ENCODE data around the gene FBXO47. TPM values are rescaled to one million over a fixed set of nuclear protein-coding genes. Genes with fewer than 3 reads are reported as not detected.
A peak's percentile ranks its signal among the peaks of the same experiment; 100 is the strongest.

The FBXO47 gene
- total and polyA plus RNA-seq, 9 donors, result not detected

DNA sequence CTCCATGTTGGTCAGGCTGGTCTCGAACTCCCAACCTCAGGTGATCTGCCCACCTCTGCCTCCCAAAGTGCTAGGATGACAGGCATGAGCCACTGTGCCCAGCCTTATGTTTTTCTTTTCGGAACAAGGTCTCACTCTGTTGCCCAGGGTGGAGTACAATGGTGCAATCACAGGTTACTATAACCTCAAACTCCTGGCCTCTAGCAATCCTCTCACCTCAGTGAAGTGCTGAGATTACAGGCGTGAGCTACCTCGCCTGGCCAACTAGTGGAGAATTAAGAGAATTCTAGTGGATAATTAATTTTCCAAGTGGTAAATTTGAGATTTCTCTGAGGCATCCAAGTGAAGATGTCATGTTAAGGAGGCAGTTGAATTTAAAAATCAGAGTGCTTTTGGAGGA is 2.9 kb upstream of the FBXO47 start:
- Histone ChIP-seq H3K27me3 (no peaks in the 10 kb centered on the region), H3K36me3 (no peaks in the 10 kb centered on the region), H3K4me1 (ENCODE audit: insufficient read depth) (no peaks in the 10 kb centered on the region), H3K4me3 (no peak overlapping the region), H3K9me3 (no peaks in the 10 kb centered on the region), H3K27ac (no peak overlapping the region)
- intact Hi-C loops (cut with DNase I), result loop anchor here in 1 of 4 donors (10.0 kb wide), 1 partner anchor 205 kb away; no protein-coding TSS in a partner anchor
- 82 to 92% (median 83%) methylated on average over 4 of the region's 4 CpGs for WGBS, 3 donors
- DNase-seq, result no peak
- TF ChIP-seq EP300 (IDR thresholded peaks at IDR 0.05) (no peak), POLR2A (IDR thresholded peaks at IDR 0.05) (no peak)
- TF ChIP-seq, protein P1, sequence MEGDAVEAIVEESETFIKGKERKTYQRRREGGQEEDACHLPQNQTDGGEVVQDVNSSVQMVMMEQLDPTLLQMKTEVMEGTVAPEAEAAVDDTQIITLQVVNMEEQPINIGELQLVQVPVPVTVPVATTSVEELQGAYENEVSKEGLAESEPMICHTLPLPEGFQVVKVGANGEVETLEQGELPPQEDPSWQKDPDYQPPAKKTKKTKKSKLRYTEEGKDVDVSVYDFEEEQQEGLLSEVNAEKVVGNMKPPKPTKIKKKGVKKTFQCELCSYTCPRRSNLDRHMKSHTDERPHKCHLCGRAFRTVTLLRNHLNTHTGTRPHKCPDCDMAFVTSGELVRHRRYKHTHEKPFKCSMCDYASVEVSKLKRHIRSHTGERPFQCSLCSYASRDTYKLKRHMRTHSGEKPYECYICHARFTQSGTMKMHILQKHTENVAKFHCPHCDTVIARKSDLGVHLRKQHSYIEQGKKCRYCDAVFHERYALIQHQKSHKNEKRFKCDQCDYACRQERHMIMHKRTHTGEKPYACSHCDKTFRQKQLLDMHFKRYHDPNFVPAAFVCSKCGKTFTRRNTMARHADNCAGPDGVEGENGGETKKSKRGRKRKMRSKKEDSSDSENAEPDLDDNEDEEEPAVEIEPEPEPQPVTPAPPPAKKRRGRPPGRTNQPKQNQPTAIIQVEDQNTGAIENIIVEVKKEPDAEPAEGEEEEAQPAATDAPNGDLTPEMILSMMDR (IDR thresholded peaks at IDR 0.05), result no peak

DNA sequence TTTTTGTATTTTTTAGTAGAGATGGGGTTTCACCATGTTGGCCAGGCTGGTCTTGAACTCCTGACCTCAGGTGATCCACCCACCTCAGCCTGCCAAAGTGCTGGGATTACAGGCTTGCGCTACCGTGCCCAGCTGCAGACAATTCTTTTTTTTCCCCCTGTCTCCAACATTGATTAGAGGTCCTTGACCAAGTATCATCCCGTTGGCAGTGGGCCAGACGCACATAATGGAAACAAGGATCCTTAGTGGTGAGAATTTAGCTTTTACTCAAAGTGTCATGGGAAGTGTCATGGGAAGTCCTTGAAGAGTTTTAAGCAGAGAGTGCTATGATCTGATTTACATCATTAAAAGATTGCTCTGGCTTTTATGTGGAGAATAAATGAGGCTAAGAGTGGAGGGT is 2.1 kb upstream of the FBXO47 start:
- intact Hi-C loops (cut with DNase I), result loop anchor here in 1 of 4 donors (10.0 kb wide), 1 partner anchor 276 kb away; no protein-coding TSS in a partner anchor

GRCh38 chr17:38961413-38961812 is 5.8 kb downstream of the FBXO47 start:
- 74 to 85% (median 77%) methylated on average over 4 of the region's 4 CpGs for WGBS, 3 donors

More for the DNA sequence above, 2.1 kb upstream of the FBXO47 start:
- Histone ChIP-seq H3K4me3 (no peak overlapping the region), H3K27me3 (no peaks in the 10 kb centered on the region), H3K27ac (no peak overlapping the region), H3K9me3 (no peaks in the 10 kb centered on the region), H3K4me1 (ENCODE audit: insufficient read depth) (no peaks in the 10 kb centered on the region), H3K36me3 (no peaks in the 10 kb centered on the region)
- TF ChIP-seq POLR2A (IDR thresholded peaks at IDR 0.05), result no peak
- TF ChIP-seq EP300 (IDR thresholded peaks at IDR 0.05), result no peak
- TF ChIP-seq, protein P1 (IDR thresholded peaks at IDR 0.05), result no peak
- 8 to 13% (median 13%) methylated on average over 4 of the region's 4 CpGs for WGBS, 3 donors
- peak in 2 of 5 donors; percentile 51 to 53 for DNase-seq

DNA sequence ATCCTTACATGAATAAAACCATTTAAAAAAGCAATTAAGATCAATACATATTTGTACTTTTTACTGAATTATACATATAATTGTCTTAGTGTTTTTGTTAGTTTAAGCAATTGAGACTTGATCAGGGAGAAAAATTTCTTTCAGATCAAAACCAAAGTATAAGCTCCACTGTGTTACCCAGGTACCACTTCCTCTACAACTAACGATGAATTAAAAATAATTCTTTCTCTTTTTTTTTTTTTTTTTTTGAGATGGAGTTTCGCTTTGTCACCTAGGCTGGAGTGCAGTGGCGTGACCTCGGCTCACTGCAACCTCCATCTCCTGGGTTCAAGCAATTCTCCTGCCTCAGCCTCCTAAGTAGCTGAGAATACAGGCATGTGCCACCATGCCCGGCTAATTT is 6.8 kb downstream of the FBXO47 start:
- no peak for DNase-seq
- WGBS, 3 donors, result 89 to 96% (median 92%) methylated on average over 5 of the region's 5 CpGs

More at GRCh38 chr17:38961413-38961812, 5.8 kb downstream of the FBXO47 start:
- H3K36me3 ChIP-seq, result no peaks in the 10 kb centered on the region
- H3K27me3 ChIP-seq, result no peaks in the 10 kb centered on the region
- H3K27ac ChIP-seq, result no peak overlapping the region
- no peaks in the 10 kb centered on the region for H3K4me1 ChIP-seq (ENCODE audit: insufficient read depth)
- no peaks in the 10 kb centered on the region for H3K9me3 ChIP-seq
- H3K4me3 ChIP-seq, result no peak overlapping the region
- intact Hi-C loops (cut with DNase I), result loop anchor here in 1 of 4 donors (10.0 kb wide), 1 partner anchor 283 kb away; no protein-coding TSS in a partner anchor
- DNase-seq, result no peak
- TF ChIP-seq POLR2A (IDR thresholded peaks at IDR 0.05) (no peak), EP300 (IDR thresholded peaks at IDR 0.05) (no peak)
- TF ChIP-seq, protein P1 (IDR thresholded peaks at IDR 0.05), result no peak

More for the DNA sequence above, 6.8 kb downstream of the FBXO47 start:
- no peak for TF ChIP-seq EP300 (IDR thresholded peaks at IDR 0.05)
- TF ChIP-seq, protein P1 (IDR thresholded peaks at IDR 0.05), result no peak
- TF ChIP-seq POLR2A (IDR thresholded peaks at IDR 0.05), result no peak
- Histone ChIP-seq H3K27me3 (no peaks in the 10 kb centered on the region), H3K36me3 (no peaks in the 10 kb centered on the region), H3K9me3 (no peaks in the 10 kb centered on the region), H3K27ac (no peak overlapping the region), H3K4me3 (no peak overlapping the region), H3K4me1 (ENCODE audit: insufficient read depth) (no peaks in the 10 kb centered on the region)
- intact Hi-C loops (cut with DNase I), result loop anchor here in 1 of 4 donors (10.0 kb wide), 1 partner anchor 284 kb away; no protein-coding TSS in a partner anchor
